CD4-positive, alpha-beta T cell treated with Interleukin-10 for 1 hour (primary cell): ENCODE results near the gene SPATA3.
"Not testable (repeated sequence)": the region's sequence is repeated elsewhere in the genome, so short reads cannot be mapped to it uniquely, and the experiment has no call there.

Source experiments
- DNase-seq: peaks from one replicate; pipeline ENCODE4 v3.0.0-alpha.2; 2020

The SPATA3 gene

GRCh38 chr2:230999477-230999876 lies 3.6 kb downstream of the SPATA3 start:
- DNase-seq: no peak

GRCh38 chr2:231000211-231000904 lies 4.4 kb downstream of the SPATA3 start:
- DNase-seq: no peak

GRCh38 chr2:231001036-231001435 lies 5.1 kb downstream of the SPATA3 start:
- no peak for DNase-seq

- no peak for DNase-seq
Measured at GRCh38 chr2:231001921-231002320, 6.0 kb downstream of the SPATA3 start.

GRCh38 chr2:231002641-231003040 lies 6.7 kb downstream of the SPATA3 start:
- no peak for DNase-seq

GRCh38 chr2:231003186-231003585 lies 7.3 kb downstream of the SPATA3 start:
- no peak for DNase-seq

GRCh38 chr2:231004930-231005329 lies 9.0 kb downstream of the SPATA3 start:
- not testable (repeated sequence) for DNase-seq

GRCh38 chr2:231007286-231008098 lies 11.6 kb downstream of the SPATA3 start:
- DNase-seq: no peak

GRCh38 chr2:231008131-231008530 lies 12.2 kb downstream of the SPATA3 start:
- no peak for DNase-seq

- no peak for DNase-seq
Measured at GRCh38 chr2:231009236-231009919, 13.5 kb downstream of the SPATA3 start.

- DNase-seq: no peak
Measured at GRCh38 chr2:231010201-231010730, 14.3 kb downstream of the SPATA3 start.

- DNase-seq: no peak
Measured at GRCh38 chr2:231011526-231011925, 15.6 kb downstream of the SPATA3 start.

- no peak for DNase-seq
Measured at GRCh38 chr2:231012463-231012862, 16.5 kb downstream of the SPATA3 start.

GRCh38 chr2:231013820-231014219 lies 17.9 kb downstream of the SPATA3 start:
- no peak for DNase-seq

GRCh38 chr2:231015478-231015877 lies 19.6 kb downstream of the SPATA3 start:
- no peak for DNase-seq

GRCh38 chr2:231015926-231016325 lies 20.0 kb downstream of the SPATA3 start:
- no peak for DNase-seq

- no peak for DNase-seq
Measured at GRCh38 chr2:231016566-231017230, 20.8 kb downstream of the SPATA3 start.

GRCh38 chr2:231017231-231017598 lies 21.3 kb downstream of the SPATA3 start:
- no peak for DNase-seq

GRCh38 chr2:231018184-231018583 lies 22.3 kb downstream of the SPATA3 start:
- no peak for DNase-seq

- DNase-seq: not testable (repeated sequence)
Measured at GRCh38 chr2:231025059-231025458, 29.1 kb downstream of the SPATA3 start.

GRCh38 chr2:231028889-231029288 lies 33.0 kb downstream of the SPATA3 start:
- no peak for DNase-seq

GRCh38 chr2:231029563-231029962 lies 33.6 kb downstream of the SPATA3 start:
- DNase-seq: no peak

- DNase-seq: no peak
Measured at GRCh38 chr2:231030725-231031124, 34.8 kb downstream of the SPATA3 start.
